SH-SY5Y (cell line): ENCODE results near the gene CYP4F2.

Experiments
- GATA2 ChIP-seq: IDR thresholded peaks from 2 replicates; pipeline ENCODE4 v1.6.1; 2011; ENCODE audit warnings: mild to moderate bottlenecking, low read depth, low read length
- GATA3 ChIP-seq: IDR thresholded peaks from 2 replicates; pipeline ENCODE4 v1.6.1; 2011; ENCODE audit warnings: low read depth, mild to moderate bottlenecking, low read length, moderate library complexity

Gene CYP4F2

DNA sequence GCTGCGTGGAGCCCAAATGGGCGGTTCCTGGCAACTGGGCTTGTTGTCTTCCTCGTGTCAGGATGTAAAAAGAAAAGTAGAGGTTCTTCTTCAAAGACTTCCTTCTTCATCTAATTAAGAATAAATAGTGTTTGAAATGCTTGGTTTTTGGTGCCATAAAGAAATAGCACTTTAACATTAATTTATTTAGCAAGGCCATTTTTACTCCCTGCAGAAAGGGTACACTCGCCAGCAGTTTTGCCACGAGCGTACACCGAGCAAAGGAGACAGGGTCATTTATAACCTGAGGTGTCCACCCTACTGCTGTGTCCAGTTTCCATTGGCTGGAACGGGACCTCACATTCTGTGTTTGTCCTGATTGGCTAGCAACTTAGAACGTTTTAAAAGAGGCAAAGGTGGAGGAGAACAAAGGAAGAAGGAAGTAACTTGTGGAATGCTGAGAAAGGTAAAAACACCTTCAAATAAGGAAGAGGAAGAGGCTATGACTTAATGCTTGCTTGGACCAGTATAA is 60.6 kb downstream of the CYP4F2 start:
- TF ChIP-seq GATA3, result no peak
- TF ChIP-seq GATA2, result no peak

GRCh38 chr19:15836330-15837220 is 61.3 kb downstream of the CYP4F2 start:
- no peak for TF ChIP-seq GATA2
- TF ChIP-seq GATA3, result no peak

- TF ChIP-seq GATA2, result no peak
- TF ChIP-seq GATA3, result no peak
Measured at GRCh38 chr19:15831626-15832025, 66.2 kb downstream of the CYP4F2 start.

DNA sequence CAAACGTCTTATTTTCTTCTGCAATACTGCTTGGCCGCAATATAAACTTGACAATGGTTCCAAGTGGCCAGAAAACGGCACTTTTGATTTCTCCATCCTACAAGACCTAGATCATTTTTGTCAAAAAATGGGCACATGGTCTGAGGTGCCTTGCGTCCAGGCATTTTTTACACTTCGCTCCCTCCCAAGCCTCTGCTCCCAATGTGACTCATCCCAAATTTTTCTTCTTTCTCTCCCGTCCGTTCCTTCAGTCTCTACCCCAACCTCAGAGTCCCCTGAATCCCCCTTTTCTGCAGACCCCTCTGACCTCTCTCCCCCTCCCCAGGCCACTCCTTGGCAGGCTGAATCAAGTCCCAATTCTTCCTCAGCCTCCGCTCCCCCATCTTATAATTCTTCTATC is 68.1 kb downstream of the CYP4F2 start:
- TF ChIP-seq GATA3 (no peak), GATA2 (no peak)

DNA sequence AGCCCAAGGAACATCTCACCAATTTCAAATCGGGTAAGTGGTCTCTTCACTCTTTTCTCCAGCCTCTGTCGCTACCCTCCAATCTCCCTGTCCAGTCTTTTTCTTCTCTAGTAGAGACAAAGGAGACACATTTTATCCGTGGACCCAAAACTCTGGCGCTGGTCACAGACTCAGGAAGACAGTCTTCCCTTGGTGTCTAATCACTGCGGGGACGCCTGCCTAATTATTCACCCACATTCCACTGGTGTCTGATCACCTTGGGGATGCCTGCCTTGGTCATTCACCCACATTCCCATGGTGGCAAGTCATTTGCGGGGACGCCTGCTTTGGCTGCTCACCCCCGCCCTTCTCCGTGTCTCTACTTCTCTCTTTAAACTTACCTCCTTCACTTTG is 68.6 kb downstream of the CYP4F2 start:
- TF ChIP-seq GATA2 (no peak), GATA3 (no peak)

GRCh38 chr19:15828121-15828610 is 69.7 kb downstream of the CYP4F2 start:
- no peak for TF ChIP-seq GATA2
- TF ChIP-seq GATA3, result no peak
